ENCODE measurements around the gene SERPINE2. TPM values are rescaled to one million over a fixed set of nuclear protein-coding genes. Genes with fewer than 3 reads are reported as not detected.

The SERPINE2 gene
- total RNA-seq, 6 donors from 2014 or later = 1.0 to 11.7 (median 3.3) TPM

DNA sequence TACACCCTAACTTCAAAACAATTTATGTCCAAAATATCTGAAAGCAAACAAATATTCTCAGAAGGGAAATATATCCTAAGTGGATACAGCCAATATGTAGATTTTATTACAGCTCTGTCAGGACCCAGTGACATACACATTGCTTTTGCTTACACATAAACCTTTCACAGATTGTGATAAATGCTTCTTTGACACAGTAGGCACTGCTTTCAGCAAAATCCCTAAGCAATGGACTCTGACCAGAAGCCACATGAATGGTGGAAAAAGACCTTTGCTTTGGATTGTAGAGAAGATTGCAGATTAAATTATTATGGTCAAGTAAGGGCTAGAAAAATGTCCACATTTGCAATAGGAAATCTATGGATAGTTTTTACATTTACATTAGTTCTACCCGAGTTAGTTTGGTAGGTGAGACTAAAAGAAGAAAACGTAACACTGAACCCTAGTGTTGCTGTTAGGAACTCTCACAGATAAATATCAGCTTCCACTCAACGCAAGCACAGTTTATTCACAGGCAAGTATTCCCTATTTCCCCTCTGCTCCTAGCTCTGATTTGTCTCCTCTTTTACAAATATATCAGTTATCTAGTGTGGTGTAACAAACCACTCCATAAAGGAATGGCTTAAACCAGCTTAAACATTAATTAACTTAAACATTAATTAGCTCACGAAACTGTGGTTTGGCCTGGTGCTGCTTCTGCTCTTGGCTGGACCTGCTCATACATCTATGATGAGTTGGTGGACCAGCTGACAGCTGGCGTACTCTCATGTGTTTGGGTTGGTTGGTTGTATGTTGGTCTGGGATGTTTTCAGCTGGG is 23.6 kb upstream of the SERPINE2 start:
- DNase-seq (no peak), ATAC-seq (ENCODE audit: low FRiP score in 2 of 2) (no peak)
- TF ChIP-seq, protein P1, sequence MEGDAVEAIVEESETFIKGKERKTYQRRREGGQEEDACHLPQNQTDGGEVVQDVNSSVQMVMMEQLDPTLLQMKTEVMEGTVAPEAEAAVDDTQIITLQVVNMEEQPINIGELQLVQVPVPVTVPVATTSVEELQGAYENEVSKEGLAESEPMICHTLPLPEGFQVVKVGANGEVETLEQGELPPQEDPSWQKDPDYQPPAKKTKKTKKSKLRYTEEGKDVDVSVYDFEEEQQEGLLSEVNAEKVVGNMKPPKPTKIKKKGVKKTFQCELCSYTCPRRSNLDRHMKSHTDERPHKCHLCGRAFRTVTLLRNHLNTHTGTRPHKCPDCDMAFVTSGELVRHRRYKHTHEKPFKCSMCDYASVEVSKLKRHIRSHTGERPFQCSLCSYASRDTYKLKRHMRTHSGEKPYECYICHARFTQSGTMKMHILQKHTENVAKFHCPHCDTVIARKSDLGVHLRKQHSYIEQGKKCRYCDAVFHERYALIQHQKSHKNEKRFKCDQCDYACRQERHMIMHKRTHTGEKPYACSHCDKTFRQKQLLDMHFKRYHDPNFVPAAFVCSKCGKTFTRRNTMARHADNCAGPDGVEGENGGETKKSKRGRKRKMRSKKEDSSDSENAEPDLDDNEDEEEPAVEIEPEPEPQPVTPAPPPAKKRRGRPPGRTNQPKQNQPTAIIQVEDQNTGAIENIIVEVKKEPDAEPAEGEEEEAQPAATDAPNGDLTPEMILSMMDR (IDR thresholded peaks at IDR 0.05) = no peak
- TF ChIP-seq POLR2AphosphoS5 (IDR thresholded peaks at IDR 0.05) (no peak), EP300 (IDR thresholded peaks at IDR 0.05) (no peak), POLR2A (IDR thresholded peaks at IDR 0.05) (no peak)
- no peak overlapping the region for H3K4me3 ChIP-seq
- H3K36me3 ChIP-seq = no peaks in the 10 kb centered on the region
- H3K4me1 ChIP-seq = no peaks in the 10 kb centered on the region
- H3K27ac ChIP-seq = no peak overlapping the region
- no peaks in the 10 kb centered on the region for H3K27me3 ChIP-seq
- WGBS, 2 donors = 61 to 64% methylated on average over 5 of the region's 5 CpGs
- H3K9me3 ChIP-seq = no peaks in the 10 kb centered on the region

DNA sequence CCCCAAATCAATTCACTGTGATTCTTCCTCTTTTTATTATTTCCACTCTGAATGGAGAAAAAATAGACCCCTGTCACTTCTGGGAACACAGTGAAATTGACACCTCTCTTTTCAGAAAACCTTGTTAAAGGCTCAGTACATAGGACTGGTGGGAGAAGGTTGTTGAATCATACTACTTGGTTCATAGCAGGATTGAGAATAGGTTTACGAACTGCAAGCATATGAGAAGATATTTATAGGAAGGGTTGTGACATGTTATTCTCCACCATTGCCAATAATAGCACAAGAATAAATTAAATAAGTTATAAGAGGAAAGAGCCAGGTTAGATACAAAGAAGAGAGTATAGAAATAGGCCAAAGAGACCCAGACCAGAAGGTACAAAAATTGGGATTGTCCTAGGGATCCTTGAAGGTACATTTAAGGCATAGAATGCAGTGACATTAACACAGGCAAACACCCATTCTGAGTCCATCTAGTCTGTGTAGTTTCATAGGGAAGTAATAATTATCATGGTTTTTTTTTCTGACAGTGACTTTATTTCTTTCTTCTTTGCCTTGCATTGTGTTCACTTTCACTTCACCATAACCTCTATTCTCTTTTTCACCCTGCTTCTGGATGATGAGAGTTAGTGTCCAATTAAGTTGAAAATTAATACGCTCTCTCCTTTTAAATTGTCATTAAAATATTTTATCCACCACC is 21.8 kb upstream of the SERPINE2 start:
- TF ChIP-seq, protein P1 (IDR thresholded peaks at IDR 0.05) = no peak
- TF ChIP-seq EP300 (IDR thresholded peaks at IDR 0.05) (no peak), POLR2AphosphoS5 (IDR thresholded peaks at IDR 0.05) (no peak), POLR2A (IDR thresholded peaks at IDR 0.05) (no peak)
- WGBS, 2 donors = 87 to 90% methylated on average over 2 of the region's 2 CpGs
- no peaks in the 10 kb centered on the region for H3K27me3 ChIP-seq
- no peak overlapping the region for H3K4me3 ChIP-seq
- no peaks in the 10 kb centered on the region for H3K9me3 ChIP-seq
- H3K4me1 ChIP-seq = no peaks in the 10 kb centered on the region
- DNase-seq = no peak
- H3K27ac ChIP-seq = no peak overlapping the region
- no peak for ATAC-seq (ENCODE audit: low FRiP score in 2 of 2)
- no peaks in the 10 kb centered on the region for H3K36me3 ChIP-seq

DNA sequence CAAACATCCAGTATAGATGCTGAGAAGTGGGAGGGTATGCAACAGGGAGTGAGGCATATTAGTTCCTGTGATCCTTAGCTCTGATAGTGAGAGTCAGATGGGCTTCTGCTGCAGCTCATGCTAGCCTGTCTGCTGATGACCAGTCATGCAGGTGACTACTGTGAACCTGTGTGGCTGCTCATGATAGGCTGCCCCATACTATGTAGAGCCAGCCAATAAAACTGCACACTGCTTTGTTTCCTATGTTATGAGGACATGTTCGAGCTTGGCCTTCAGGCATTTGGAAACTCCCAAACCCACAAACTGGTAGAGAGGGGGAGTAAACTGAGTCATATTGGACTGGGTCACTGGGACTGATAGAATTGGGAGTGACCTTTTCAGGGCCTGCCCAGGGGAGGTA is 20.1 kb upstream of the SERPINE2 start:
- ATAC-seq (ENCODE audit: low FRiP score in 2 of 2) = no peak

DNA sequence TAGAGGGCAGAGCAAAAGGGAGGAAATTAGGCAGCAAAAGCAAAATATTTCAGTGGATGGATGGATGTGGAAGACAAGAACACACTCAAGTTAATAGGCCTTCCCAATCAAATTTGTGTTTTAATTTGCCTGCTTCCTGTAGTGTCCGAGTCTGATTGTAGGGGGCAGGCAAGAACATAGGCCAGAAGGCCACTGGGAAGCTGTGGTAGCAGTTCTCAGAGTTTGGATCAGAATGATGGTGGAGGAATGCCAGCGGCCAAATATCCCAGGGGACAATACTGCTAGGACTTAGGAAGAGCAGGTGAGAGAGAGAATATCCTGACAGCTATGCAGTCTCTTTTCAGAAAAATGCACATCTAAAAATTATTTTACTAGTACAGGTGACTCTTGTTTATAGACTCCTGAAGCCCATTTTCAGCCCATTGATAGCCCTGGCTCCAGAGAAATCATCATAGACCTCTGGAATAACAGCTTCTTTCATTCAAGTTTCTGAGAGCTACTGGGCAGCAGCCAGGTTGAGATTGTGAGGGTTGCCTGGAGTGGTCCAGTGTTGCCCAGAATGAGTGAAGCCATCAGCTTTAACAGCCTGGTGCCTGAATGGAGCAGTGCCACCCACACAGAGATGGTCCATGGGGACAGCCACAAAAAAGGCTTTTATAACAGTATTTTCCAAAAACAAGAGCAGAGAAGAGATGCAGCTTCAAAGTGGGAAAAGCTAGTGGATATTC is 19.1 kb upstream of the SERPINE2 start:
- no peaks in the 10 kb centered on the region for H3K4me1 ChIP-seq
- no peaks in the 10 kb centered on the region for H3K36me3 ChIP-seq
- H3K4me3 ChIP-seq = no peak overlapping the region
- DNase-seq = no peak
- TF ChIP-seq POLR2AphosphoS5 (IDR thresholded peaks at IDR 0.05) = no peak
- no peak for TF ChIP-seq POLR2A (IDR thresholded peaks at IDR 0.05)
- no peak for TF ChIP-seq EP300 (IDR thresholded peaks at IDR 0.05)
- TF ChIP-seq, protein P1 (IDR thresholded peaks at IDR 0.05) = no peak
- no peaks in the 10 kb centered on the region for H3K9me3 ChIP-seq
- WGBS, 2 donors = 75 to 78% methylated on average over 2 of the region's 2 CpGs
- ATAC-seq (ENCODE audit: low FRiP score in 2 of 2) = no peak
- H3K27me3 ChIP-seq = no peaks in the 10 kb centered on the region
- H3K27ac ChIP-seq = no peak overlapping the region

More for the DNA sequence above, 20.1 kb upstream of the SERPINE2 start:
- 67% methylated on average over 1 of the region's 1 CpG; no CpG with 5 or more reads in 1 of the 2 donors for WGBS, 2 donors
- DNase-seq = no peak
- Histone ChIP-seq H3K27me3 (no peaks in the 10 kb centered on the region), H3K27ac (no peak overlapping the region), H3K9me3 (no peaks in the 10 kb centered on the region), H3K36me3 (no peaks in the 10 kb centered on the region), H3K4me3 (no peak overlapping the region), H3K4me1 (no peaks in the 10 kb centered on the region)
- TF ChIP-seq, protein P1 (IDR thresholded peaks at IDR 0.05) = no peak
- TF ChIP-seq POLR2A (IDR thresholded peaks at IDR 0.05) = no peak
- TF ChIP-seq EP300 (IDR thresholded peaks at IDR 0.05) = no peak
- TF ChIP-seq POLR2AphosphoS5 (IDR thresholded peaks at IDR 0.05) = no peak

All from upper lobe of left lung (tissue), 6 donors.